RWPE1 (cell line): ENCODE results near the gene UQCC5.

ENCODE experiments used
- CTCF ChIA-PET: fragments of 350-600 bp; sonication (Branson Sonifier 250); formaldehyde crosslinking; extraction: SDS; loops from one replicate; lab custom pipeline; 2021; lab: Yijun Ruan, JAX
- POLR2A ChIA-PET: fragments of 400-600 bp; formaldehyde crosslinking; extraction: SDS; loops from one replicate; lab custom pipeline; 2020; ENCODE audit warnings: antibody characterized with exemption; ENCODE audit not compliant: low non-redundant PET; lab: Yijun Ruan, JAX
- DNase-seq: peaks from one replicate; pipeline ENCODE4 v3.0.0; 2012; ENCODE audit warnings: low spot score
- H3K27ac ChIP-seq: fragments of 450-650 bp; 2 replicates; pipeline ENCODE4 v1.5.1; 2017
- TF ChIP-seq, protein P1 (sequence below): fragments of 450-650 bp; conservative IDR thresholded peaks from 2 replicates; pipeline ENCODE4 v1.5.1; 2017; ENCODE audit warnings: low read depth, mild to moderate bottlenecking

Gene UQCC5

DNA sequence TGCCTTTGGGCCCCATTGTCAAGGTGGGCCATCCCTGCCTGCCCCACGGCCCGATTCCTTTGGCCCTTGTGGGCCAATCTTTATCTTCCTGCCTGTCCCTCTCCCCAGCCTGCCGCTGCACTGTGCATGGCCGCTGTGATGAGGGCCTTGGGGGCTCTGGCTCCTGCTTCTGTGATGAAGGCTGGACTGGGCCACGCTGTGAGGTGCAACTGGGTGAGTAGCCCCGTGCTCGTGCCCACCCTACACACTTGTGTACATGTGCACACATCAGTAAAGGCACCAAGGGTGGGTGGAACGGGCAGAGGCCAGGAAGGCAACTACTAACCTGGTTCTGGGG, 14.9 kb upstream of the UQCC5 start:
- CTCF ChIA-PET = no interaction called here
- H3K27ac ChIP-seq = no peak overlapping the region
- POLR2A ChIA-PET = no interaction called here
- TF ChIP-seq, protein P1, sequence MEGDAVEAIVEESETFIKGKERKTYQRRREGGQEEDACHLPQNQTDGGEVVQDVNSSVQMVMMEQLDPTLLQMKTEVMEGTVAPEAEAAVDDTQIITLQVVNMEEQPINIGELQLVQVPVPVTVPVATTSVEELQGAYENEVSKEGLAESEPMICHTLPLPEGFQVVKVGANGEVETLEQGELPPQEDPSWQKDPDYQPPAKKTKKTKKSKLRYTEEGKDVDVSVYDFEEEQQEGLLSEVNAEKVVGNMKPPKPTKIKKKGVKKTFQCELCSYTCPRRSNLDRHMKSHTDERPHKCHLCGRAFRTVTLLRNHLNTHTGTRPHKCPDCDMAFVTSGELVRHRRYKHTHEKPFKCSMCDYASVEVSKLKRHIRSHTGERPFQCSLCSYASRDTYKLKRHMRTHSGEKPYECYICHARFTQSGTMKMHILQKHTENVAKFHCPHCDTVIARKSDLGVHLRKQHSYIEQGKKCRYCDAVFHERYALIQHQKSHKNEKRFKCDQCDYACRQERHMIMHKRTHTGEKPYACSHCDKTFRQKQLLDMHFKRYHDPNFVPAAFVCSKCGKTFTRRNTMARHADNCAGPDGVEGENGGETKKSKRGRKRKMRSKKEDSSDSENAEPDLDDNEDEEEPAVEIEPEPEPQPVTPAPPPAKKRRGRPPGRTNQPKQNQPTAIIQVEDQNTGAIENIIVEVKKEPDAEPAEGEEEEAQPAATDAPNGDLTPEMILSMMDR = no peak
- no peak for DNase-seq

DNA sequence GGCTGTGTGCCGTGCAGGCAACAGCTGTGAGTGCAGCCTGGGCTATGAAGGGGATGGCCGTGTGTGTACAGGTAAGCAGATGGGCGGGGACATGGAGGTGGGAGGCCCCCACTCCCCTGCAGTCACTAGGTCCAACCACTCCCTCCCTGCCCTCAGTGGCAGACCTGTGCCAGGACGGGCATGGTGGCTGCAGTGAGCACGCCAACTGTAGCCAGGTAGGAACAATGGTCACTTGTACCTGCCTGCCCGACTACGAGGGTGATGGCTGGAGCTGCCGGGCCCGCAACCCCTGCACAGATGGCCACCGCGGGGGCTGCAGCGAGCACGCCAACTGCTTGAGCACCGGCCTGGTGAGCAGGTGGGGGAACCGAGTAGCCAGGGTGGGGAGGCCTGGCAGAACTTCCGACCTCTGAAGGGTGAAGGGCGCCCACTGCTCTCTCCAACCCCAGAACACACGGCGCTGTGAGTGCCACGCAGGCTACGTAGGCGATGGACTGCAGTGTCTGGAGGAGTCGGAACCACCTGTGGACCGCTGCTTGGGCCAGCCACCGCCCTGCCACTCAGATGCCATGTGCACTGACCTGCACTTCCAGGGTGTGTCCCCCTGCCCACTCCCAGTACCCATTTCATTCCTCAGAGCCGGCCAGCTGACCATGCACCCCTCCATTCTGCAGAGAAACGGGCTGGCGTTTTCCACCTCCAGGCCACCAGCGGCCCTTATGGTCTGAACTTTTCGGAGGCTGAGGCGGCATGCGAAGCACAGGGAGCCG, 14.3 kb upstream of the UQCC5 start:
- no peak overlapping the region for H3K27ac ChIP-seq
- DNase-seq = no peak
- POLR2A ChIA-PET = no interaction called here
- TF ChIP-seq, protein P1 = no peak
- CTCF ChIA-PET = no interaction called here

DNA sequence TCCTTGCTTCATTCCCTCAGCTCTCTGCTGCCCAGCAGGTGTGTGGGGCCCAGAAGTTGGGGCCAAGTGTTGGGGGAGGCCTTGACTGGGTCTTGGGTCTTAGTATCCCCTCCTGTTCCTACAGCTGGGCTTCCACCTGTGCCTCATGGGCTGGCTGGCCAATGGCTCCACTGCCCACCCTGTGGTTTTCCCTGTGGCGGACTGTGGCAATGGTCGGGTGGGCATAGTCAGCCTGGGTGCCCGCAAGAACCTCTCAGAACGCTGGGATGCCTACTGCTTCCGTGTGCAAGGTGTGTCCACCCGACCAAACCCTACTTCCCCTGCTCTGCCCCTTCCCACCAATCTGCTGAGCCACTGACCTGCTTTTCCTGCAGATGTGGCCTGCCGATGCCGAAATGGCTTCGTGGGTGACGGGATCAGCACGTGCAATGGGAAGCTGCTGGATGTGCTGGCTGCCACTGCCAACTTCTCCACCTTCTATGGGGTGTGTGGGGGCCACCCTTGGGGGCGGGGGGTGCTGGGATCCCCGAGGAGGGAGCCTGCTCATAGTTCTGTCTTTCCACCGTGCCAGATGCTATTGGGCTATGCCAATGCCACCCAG, 13.7 kb upstream of the UQCC5 start:
- DNase-seq = no peak
- ChIA-PET POLR2A (no interaction called here), CTCF (no interaction called here)
- TF ChIP-seq, protein P1 = no peak
- no peak overlapping the region for H3K27ac ChIP-seq

DNA sequence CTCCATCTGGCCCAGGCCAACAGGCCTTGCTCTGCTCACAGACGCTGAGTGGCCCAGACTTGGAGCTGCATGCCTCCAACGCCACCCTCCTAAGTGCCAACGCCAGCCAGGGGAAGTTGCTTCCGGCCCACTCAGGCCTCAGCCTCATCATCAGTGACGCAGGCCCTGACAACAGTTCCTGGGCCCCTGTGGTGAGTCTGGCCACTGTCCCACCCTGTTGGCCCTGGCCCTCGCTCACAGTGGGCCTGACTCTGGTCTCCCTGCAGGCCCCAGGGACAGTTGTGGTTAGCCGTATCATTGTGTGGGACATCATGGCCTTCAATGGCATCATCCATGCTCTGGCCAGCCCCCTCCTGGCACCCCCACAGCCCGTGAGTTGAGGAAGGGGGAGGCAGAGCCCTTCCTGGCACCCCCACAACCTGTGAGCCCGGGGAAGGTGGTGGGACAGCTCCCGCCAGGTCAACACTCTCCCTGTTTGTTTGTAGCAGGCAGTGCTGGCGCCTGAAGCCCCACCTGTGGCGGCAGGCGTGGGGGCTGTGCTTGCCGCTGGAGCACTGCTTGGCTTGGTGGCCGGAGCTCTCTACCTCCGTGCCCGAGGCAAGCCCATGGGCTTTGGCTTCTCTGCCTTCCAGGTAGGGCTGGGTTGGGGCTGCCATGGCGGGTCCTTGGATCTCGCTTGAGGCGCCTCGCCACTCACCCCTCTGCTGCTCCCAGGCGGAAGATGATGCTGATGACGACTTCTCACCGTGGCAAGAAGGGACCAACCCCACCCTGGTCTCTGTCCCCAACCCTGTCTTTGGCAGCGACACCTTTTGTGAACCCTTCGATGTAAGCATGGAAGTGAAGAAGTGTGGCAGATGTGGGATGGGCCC, 12.8 kb upstream of the UQCC5 start:
- TF ChIP-seq, protein P1 = no peak
- ChIA-PET CTCF (no interaction called here), POLR2A (no interaction called here)
- peak overlapping the region; percentile 60 for H3K27ac ChIP-seq
- DNase-seq = no peak

DNA sequence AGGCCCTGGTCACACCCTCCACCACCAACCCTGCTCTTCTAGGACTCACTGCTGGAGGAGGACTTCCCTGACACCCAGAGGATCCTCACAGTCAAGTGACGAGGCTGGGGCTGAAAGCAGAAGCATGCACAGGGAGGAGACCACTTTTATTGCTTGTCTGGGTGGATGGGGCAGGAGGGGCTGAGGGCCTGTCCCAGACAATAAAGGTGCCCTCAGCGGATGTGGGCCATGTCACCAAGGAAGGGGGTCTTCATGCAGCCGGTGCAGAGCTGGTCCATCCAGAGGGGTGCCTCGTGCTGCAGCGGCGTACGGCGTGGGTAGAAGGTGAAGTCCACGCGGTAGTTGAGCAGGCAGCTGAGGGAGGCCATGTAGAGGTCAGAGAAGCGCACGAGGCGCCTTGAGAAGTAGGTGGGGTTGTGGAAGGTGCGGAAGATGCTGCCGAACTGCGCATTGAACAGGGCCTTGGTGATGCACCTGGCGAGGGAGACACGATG, 12.1 kb upstream of the UQCC5 start:
- CTCF ChIA-PET = no interaction called here
- H3K27ac ChIP-seq = peak overlapping the region; percentile 60
- POLR2A ChIA-PET = no interaction called here
- TF ChIP-seq, protein P1 = no peak
- DNase-seq = no peak

DNA sequence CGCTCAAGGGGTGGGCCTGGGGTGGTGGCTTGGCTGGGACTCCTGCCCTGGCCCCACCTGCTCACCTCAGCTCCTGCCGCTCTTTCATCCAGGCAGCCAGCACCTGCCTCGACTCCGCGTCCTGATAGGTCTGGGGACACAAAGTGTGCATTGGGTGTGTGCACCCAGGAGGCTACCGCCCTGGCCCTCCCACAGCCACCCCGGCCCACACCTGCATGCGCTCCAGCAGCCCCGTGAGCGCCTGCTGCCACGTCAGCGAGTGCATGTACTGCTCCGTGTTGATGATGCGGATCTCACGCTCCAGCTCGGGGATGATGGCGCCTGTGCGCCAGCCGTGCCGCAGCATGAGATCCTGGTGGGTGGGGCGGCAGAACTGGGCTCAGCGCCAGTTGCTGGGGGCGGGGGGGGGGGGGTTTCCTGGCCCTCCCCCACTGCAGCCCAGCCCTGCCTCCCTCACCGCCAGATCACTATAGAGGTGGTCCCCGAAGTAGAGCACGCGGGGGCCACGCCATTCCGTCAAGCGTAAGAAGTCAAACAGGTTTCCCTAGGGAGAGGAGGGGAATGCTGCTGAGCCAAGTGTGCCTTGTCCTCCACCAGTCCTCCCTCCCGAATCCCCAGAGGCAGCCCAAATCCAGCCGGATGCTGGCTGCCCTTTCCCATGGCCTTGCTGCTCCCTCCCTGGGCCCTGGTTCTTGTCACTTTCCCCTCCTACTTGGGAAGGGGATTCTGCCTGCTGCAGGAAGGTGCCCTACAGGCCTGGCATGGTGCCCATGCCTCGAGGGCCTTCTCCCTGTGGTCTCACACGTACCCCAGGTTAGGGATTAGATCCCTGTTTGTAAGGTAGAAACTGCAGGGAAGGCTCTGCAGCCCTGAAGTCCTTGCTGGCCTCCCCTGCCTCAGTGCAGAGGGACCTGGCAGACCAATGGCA, 11.4 kb upstream of the UQCC5 start:
- ChIA-PET CTCF (no interaction called here), POLR2A (no interaction called here)
- DNase-seq = no peak
- TF ChIP-seq, protein P1 = no peak
- peak overlapping the region; percentile 60 for H3K27ac ChIP-seq
